Activated naive CD8-positive, alpha-beta T cell treated with anti-CD3 and anti-CD28 coated beads, Interleukin-2, amount 10 ng/mL, durations not matched to agents 7 days and 5 days (primary cell): ENCODE results near the gene CALN1. TPM values are rescaled to one million over a fixed set of nuclear protein-coding genes. Genes with fewer than 3 reads are reported as not detected.

Experiments
- ATAC-seq: fragments of 150-1000 bp; cut with Tn5 transposase; one replicate; pipeline ENCODE4 v1.10.0; 2021; ENCODE audit warnings: low read depth, moderate library complexity
- POLR2A ChIA-PET: fragments of 350-600 bp; sonication (Branson Sonifier 250); formaldehyde crosslinking; loops from one replicate; lab custom pipeline; 2021; ENCODE audit warnings: antibody characterized with exemption; lab: Charles Lee
- DNase-seq: peaks from one replicate; pipeline ENCODE4 v3.0.0; 2021
- H3K27ac Mint-ChIP-seq: one replicate; pipeline ENCODE4 v1.8.0; 2022; ENCODE audit warnings: mild to moderate bottlenecking, mixed read lengths
- H3K27me3 Mint-ChIP-seq: one replicate; pipeline ENCODE4 v1.8.0; 2022; ENCODE audit warnings: mild to moderate bottlenecking, moderate library complexity, mixed read lengths
- H3K36me3 Mint-ChIP-seq: one replicate; pipeline ENCODE4 v1.8.0; 2021; ENCODE audit warnings: mild to moderate bottlenecking, mixed read lengths
- H3K4me1 Mint-ChIP-seq: one replicate; pipeline ENCODE4 v1.8.0; 2021; ENCODE audit warnings: mixed read lengths
- H3K4me3 Mint-ChIP-seq: one replicate; pipeline ENCODE4 v1.8.0; 2022; ENCODE audit warnings: mild to moderate bottlenecking, moderate library complexity, mixed read lengths
- H3K9me3 Mint-ChIP-seq: one replicate; pipeline ENCODE4 v1.8.0; 2021; ENCODE audit warnings: mixed read lengths
- total RNA-seq, 2 experiments: library from RNA; stranded (reverse); gene quantifications; one replicate each; pipeline ENCODE4 v1.2.3, GENCODE V29; 2021

Gene CALN1
- total RNA-seq, 2 experiments from 2014 or later: not detected

GRCh38 chr7:72297636-72298035 lies 114.5 kb downstream of the CALN1 start:
- ATAC-seq (no peak), DNase-seq (no peak)
- H3K27me3 Mint-ChIP-seq: no peaks in the 10 kb centered on the region
- no peaks in the 10 kb centered on the region for H3K36me3 Mint-ChIP-seq
- POLR2A ChIA-PET: no interaction called here
- no peaks in the 10 kb centered on the region for H3K9me3 Mint-ChIP-seq
- H3K27ac Mint-ChIP-seq: no peak overlapping the region
- H3K4me3 Mint-ChIP-seq: no peak overlapping the region
- no peaks in the 10 kb centered on the region for H3K4me1 Mint-ChIP-seq

DNA sequence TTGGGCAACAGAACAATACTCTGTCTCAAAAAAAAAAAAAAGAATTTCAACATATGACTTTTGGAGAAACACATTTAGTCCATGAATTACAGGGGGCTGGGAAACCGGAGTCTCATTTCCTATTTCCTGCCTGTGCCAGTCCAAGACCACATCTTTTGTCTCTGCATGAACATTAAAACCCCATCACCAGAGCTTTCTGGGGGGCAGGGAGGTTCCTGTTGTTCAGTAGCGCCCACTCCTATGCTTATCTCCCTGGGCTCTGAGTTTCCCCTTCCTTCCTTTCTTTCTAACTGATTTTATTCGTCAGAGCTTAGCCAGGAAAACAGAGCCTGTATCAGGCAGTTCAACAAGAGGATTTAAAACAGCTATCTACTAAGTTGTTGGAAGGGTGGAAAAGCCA lies 119.3 kb downstream of the CALN1 start:
- Mint-ChIP-seq H3K4me1 (no peaks in the 10 kb centered on the region), H3K4me3 (no peak overlapping the region), H3K27me3 (no peaks in the 10 kb centered on the region), H3K27ac (no peak overlapping the region), H3K36me3 (no peaks in the 10 kb centered on the region), H3K9me3 (peaks cover 5% of the 10 kb centered on the region)
- DNase-seq (no peak), ATAC-seq (no peak)
- POLR2A ChIA-PET: no interaction called here

DNA sequence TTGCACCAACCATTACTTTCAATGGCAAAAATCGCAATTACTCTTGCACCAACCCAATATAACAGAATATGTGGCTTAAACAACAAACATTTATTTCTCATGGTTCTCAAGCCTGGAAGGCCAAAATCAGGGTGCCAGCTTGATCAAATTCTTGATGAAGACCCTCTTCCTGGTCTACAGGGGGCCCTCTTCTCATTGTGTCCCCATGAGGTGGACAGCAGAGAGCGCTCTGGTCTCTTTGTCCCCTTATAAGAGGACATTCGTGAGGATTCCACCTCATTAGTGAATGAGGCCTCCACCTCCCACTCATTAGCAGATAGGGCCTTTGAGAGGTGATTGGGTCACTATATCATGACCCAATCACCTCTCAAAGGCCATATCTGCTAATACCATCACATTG lies 120.0 kb downstream of the CALN1 start:
- Mint-ChIP-seq H3K4me1 (no peaks in the 10 kb centered on the region), H3K9me3 (peaks cover 5% of the 10 kb centered on the region), H3K4me3 (no peak overlapping the region), H3K27me3 (no peaks in the 10 kb centered on the region), H3K27ac (no peak overlapping the region), H3K36me3 (no peaks in the 10 kb centered on the region)
- DNase-seq (no peak), ATAC-seq (no peak)
- POLR2A ChIA-PET: no interaction called here

DNA sequence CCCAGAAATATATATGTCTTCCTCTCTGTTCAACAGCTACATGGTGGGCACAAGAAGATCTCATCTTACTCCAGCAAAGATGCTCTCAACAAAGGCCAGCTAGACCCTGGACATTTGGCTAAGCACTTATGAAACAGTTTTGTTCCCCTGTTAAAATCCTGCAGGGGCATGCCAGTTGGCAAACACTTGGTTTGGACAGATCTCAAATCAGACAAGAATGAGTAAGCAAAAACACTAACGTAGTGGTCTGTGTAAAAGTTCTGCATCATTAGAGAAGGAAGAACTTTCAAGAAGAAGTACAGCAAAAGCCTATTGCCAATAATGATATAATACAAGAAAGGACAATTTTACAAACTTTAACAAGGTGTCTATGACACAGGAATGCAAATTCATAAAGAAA lies 125.6 kb downstream of the CALN1 start:
- Mint-ChIP-seq H3K27ac (no peak overlapping the region), H3K4me1 (no peaks in the 10 kb centered on the region), H3K27me3 (no peaks in the 10 kb centered on the region), H3K36me3 (no peaks in the 10 kb centered on the region), H3K9me3 (peaks cover 5% of the 10 kb centered on the region), H3K4me3 (no peak overlapping the region)
- ATAC-seq (no peak), DNase-seq (no peak)
- POLR2A ChIA-PET: no interaction called here

- Mint-ChIP-seq H3K36me3 (no peaks in the 10 kb centered on the region), H3K9me3 (no peaks in the 10 kb centered on the region), H3K27ac (no peak overlapping the region), H3K4me1 (no peaks in the 10 kb centered on the region), H3K27me3 (no peaks in the 10 kb centered on the region), H3K4me3 (no peak overlapping the region)
- ATAC-seq (no peak), DNase-seq (no peak)
- POLR2A ChIA-PET: no interaction called here
Observed at GRCh38 chr7:72283309-72283708, 128.8 kb downstream of the CALN1 start.

DNA sequence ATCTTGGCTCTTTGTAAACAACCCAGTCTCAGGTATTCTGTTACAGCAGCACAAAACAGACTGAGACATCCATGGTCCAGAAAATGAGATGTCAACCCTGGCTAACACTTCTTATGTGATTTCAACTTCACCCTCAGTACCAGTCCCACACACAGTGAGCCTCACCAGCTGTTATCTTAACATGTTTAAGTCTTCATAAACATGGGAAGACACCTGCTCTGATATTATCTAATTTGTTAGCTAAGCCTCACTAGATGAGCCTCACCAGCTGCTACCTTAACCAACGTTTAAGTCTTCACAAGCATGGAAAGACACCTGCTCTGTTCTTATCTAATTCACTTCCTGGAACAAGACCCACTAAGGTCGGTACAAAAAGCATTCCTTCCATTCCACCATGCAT lies 130.8 kb downstream of the CALN1 start:
- Mint-ChIP-seq H3K4me3 (no peak overlapping the region), H3K27me3 (no peaks in the 10 kb centered on the region), H3K36me3 (no peaks in the 10 kb centered on the region), H3K4me1 (no peaks in the 10 kb centered on the region), H3K27ac (no peak overlapping the region), H3K9me3 (peaks cover 4% of the 10 kb centered on the region)
- no peak for DNase-seq
- POLR2A ChIA-PET: no interaction called here
- no peak for ATAC-seq

DNA sequence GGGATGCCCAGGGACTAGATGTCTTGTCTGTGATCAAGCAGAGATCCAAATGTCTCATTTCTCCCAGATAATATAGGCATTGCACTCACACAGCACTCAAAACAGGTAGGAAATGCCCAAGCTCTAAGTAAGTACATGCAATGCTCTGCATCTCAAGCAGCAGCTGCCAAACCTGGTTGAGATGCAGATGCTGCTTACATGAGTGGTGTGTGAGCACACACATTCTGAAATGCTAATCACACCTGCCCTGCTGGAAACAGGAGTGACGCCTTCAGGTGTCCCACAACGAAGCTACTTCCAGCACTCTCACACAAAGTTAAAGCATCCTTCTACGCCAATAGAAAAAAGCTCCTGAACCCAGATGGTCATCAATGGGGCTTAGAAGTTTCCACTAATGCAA lies 132.9 kb downstream of the CALN1 start:
- ATAC-seq (no peak), DNase-seq (no peak)
- POLR2A ChIA-PET: no interaction called here
- H3K27ac Mint-ChIP-seq: no peak overlapping the region
- peaks cover 4% of the 10 kb centered on the region for H3K9me3 Mint-ChIP-seq
- no peak overlapping the region for H3K4me3 Mint-ChIP-seq
- no peaks in the 10 kb centered on the region for H3K36me3 Mint-ChIP-seq
- H3K4me1 Mint-ChIP-seq: no peaks in the 10 kb centered on the region
- no peaks in the 10 kb centered on the region for H3K27me3 Mint-ChIP-seq

- Mint-ChIP-seq H3K27ac (no peak overlapping the region), H3K4me1 (no peaks in the 10 kb centered on the region), H3K36me3 (no peaks in the 10 kb centered on the region), H3K4me3 (no peak overlapping the region), H3K27me3 (no peaks in the 10 kb centered on the region), H3K9me3 (peaks cover 4% of the 10 kb centered on the region)
- ATAC-seq (no peak), DNase-seq (no peak)
- POLR2A ChIA-PET: no interaction called here
Observed at GRCh38 chr7:72278550-72278949, 133.6 kb downstream of the CALN1 start.

GRCh38 chr7:72275382-72276070 lies 136.6 kb downstream of the CALN1 start:
- no peaks in the 10 kb centered on the region for H3K27me3 Mint-ChIP-seq
- ATAC-seq (no peak), DNase-seq (no peak)
- no peaks in the 10 kb centered on the region for H3K4me1 Mint-ChIP-seq
- no peak overlapping the region for H3K4me3 Mint-ChIP-seq
- POLR2A ChIA-PET: no interaction called here
- peaks cover 9% of the 10 kb centered on the region for H3K9me3 Mint-ChIP-seq
- no peaks in the 10 kb centered on the region for H3K36me3 Mint-ChIP-seq
- H3K27ac Mint-ChIP-seq: no peak overlapping the region

GRCh38 chr7:72272479-72272878 lies 139.7 kb downstream of the CALN1 start:
- Mint-ChIP-seq H3K27ac (no peak overlapping the region), H3K9me3 (peaks cover 12% of the 10 kb centered on the region), H3K36me3 (no peaks in the 10 kb centered on the region), H3K27me3 (no peaks in the 10 kb centered on the region), H3K4me3 (no peak overlapping the region), H3K4me1 (no peaks in the 10 kb centered on the region)
- DNase-seq: no peak
- ATAC-seq: no peak
- POLR2A ChIA-PET: no interaction called here

GRCh38 chr7:72268796-72269195 lies 143.3 kb downstream of the CALN1 start:
- Mint-ChIP-seq H3K27ac (no peak overlapping the region), H3K4me3 (no peak overlapping the region), H3K27me3 (no peaks in the 10 kb centered on the region), H3K9me3 (peaks cover 9% of the 10 kb centered on the region), H3K36me3 (no peaks in the 10 kb centered on the region), H3K4me1 (no peaks in the 10 kb centered on the region)
- POLR2A ChIA-PET: no interaction called here
- ATAC-seq: no peak
- DNase-seq: no peak

GRCh38 chr7:72268090-72268489 lies 144.0 kb downstream of the CALN1 start:
- ATAC-seq (no peak), DNase-seq (no peak)
- no peak overlapping the region for H3K4me3 Mint-ChIP-seq
- H3K27me3 Mint-ChIP-seq: no peaks in the 10 kb centered on the region
- H3K36me3 Mint-ChIP-seq: no peaks in the 10 kb centered on the region
- H3K4me1 Mint-ChIP-seq: no peaks in the 10 kb centered on the region
- peaks cover 11% of the 10 kb centered on the region for H3K9me3 Mint-ChIP-seq
- no peak overlapping the region for H3K27ac Mint-ChIP-seq
- POLR2A ChIA-PET: no interaction called here

GRCh38 chr7:72267291-72267800 lies 144.8 kb downstream of the CALN1 start:
- no peak overlapping the region for H3K27ac Mint-ChIP-seq
- POLR2A ChIA-PET: no interaction called here
- peaks cover 8% of the 10 kb centered on the region for H3K9me3 Mint-ChIP-seq
- no peaks in the 10 kb centered on the region for H3K27me3 Mint-ChIP-seq
- no peaks in the 10 kb centered on the region for H3K4me1 Mint-ChIP-seq
- H3K36me3 Mint-ChIP-seq: no peaks in the 10 kb centered on the region
- no peak for ATAC-seq
- no peak for DNase-seq
- no peak overlapping the region for H3K4me3 Mint-ChIP-seq

GRCh38 chr7:72266771-72267170 lies 145.4 kb downstream of the CALN1 start:
- POLR2A ChIA-PET: no interaction called here
- Mint-ChIP-seq H3K27me3 (no peaks in the 10 kb centered on the region), H3K36me3 (no peaks in the 10 kb centered on the region), H3K4me3 (no peak overlapping the region), H3K27ac (no peak overlapping the region), H3K4me1 (no peaks in the 10 kb centered on the region), H3K9me3 (peaks cover 8% of the 10 kb centered on the region)
- DNase-seq (no peak), ATAC-seq (no peak)
